D721Med (cell line): ENCODE results near the gene TSGA10.

ENCODE experiments used
- DNase-seq: peaks from one replicate; pipeline ENCODE4 v3.0.0; 2011; ENCODE audit warnings: low spot score; ENCODE audit not compliant: insufficient read length
- FAIRE-seq: peaks from 2 replicates; lab custom pipeline; 2011; peaks lifted over from hg19 to GRCh38; lab: Jason Lieb, UNC
- TF ChIP-seq, protein P1 (sequence below): IDR thresholded peaks from 2 replicates; pipeline ENCODE4 v1.5.1; 2012; ENCODE audit warnings: mild to moderate bottlenecking, control low read depth; ENCODE audit not compliant: insufficient read depth; ENCODE audit errors: missing control alignments

Gene TSGA10

DNA sequence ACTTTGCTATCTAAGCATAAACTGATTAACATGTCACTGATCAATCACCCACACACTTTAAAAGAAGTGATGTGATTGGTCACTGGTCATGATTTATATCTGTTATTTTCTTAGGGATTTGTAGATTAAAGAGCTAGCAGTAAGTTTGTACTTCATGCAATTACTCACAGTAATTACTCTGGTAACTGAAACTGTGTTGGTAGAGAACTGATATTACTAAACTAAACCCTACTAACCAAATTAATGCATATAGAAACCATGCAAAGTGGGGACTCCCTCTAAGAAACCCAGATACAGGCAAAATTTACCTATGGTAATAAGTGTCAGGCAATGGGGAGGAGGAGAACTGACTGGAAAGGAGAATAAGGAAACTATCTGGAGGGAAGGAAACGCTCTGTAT, 58.0 kb downstream of the TSGA10 start:
- TF ChIP-seq, protein P1, sequence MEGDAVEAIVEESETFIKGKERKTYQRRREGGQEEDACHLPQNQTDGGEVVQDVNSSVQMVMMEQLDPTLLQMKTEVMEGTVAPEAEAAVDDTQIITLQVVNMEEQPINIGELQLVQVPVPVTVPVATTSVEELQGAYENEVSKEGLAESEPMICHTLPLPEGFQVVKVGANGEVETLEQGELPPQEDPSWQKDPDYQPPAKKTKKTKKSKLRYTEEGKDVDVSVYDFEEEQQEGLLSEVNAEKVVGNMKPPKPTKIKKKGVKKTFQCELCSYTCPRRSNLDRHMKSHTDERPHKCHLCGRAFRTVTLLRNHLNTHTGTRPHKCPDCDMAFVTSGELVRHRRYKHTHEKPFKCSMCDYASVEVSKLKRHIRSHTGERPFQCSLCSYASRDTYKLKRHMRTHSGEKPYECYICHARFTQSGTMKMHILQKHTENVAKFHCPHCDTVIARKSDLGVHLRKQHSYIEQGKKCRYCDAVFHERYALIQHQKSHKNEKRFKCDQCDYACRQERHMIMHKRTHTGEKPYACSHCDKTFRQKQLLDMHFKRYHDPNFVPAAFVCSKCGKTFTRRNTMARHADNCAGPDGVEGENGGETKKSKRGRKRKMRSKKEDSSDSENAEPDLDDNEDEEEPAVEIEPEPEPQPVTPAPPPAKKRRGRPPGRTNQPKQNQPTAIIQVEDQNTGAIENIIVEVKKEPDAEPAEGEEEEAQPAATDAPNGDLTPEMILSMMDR: no peak
- DNase-seq: no peak
- FAIRE-seq: no peak

DNA sequence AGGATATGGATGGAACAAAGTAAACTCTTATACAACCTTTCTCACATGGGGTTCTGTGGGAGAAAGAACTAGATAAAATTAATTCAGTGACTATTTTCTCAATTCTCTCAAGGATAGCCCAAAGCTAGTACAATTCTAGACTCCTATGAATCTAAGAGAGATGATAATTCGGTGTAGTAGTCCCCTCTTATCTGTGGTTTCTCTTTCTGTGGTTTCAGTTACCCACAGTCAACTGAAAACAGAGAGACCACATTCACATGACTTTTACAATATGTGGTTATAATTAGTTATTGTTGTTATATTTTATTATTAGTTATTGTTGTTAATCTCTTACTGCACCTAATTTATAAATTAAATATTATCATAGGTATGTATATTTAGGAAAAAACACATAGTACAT, 66.7 kb downstream of the TSGA10 start:
- no peak for FAIRE-seq
- TF ChIP-seq, protein P1: no peak
- no peak for DNase-seq

DNA sequence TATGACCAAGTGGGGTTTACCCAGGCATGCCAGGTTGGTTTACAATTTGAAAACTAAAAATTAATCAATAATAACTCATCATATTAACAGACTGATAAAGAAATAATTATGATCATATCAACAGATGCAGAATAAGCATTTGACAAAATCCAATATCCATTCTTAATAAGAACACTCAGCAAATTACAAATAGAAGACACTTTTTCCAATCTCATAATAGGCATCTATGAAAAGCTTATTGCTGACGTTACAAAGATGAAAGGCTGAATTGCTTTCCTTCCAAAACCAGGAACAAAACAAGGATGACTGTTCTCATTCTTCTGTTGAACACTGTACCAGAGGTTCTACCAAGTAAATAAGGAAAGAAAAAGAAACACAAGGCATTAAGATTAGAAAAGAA, 68.4 kb downstream of the TSGA10 start:
- TF ChIP-seq, protein P1: no peak
- DNase-seq (no peak), FAIRE-seq (no peak)

DNA sequence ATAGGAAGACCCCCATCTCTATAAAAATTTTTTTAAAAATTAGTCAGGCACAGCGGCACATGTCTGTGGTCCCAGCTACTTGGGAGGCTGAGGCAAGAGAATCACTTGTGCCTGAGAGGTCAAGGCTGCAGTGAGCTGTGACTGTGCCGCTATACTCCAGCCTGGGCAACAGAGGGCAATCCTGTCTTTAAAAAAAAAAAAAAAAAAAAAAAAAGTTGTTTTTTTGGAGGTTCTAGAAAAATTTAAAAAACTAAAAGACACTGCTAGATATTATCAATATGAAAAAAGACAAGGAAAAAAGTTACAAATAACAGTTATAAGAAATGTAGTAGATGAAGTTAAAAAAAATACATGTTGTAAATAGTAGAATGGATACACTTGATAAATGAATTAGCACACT, 69.3 kb downstream of the TSGA10 start:
- TF ChIP-seq, protein P1: no peak
- DNase-seq (no peak), FAIRE-seq (no peak)

DNA sequence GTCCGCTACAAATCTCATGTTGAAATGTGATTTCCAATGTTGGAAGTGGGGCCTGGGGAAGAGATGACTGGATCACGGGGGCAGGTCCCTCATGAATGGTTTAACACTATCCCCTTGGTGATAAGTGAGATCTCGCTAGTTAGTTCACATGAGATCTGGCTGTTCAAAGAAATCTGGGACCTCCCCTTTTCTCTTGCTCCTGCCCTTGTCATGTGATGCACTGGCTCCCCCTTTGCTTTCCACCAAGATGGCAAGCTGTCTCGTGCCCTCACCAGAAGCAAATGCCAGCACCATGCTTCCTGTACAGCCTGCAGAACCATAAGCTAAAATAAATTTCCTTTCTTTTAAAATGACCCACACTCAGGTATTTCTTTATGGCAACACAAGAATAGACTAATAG, 70.5 kb downstream of the TSGA10 start:
- FAIRE-seq: no peak
- no peak for DNase-seq
- TF ChIP-seq, protein P1: no peak

DNA sequence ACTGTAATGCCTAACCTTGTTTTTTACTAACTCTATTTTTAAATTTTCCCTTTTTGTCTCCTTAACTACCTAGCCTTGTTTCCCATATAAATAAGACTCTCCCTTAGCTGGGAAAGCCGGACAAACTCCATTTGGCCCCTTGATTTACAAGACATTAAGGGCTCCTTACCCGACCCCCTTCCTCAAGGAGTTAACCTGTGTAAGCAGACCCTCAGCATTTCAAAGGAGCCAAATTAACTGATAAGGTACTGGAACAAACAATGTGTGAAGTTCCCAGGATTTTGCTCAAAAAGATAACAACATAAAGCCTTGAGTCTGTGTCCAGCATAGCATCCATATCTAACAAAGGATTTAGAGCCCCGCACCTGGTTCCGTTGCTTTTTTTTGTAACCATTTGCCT, 72.9 kb downstream of the TSGA10 start:
- TF ChIP-seq, protein P1: no peak
- FAIRE-seq (no peak), DNase-seq (no peak)

DNA sequence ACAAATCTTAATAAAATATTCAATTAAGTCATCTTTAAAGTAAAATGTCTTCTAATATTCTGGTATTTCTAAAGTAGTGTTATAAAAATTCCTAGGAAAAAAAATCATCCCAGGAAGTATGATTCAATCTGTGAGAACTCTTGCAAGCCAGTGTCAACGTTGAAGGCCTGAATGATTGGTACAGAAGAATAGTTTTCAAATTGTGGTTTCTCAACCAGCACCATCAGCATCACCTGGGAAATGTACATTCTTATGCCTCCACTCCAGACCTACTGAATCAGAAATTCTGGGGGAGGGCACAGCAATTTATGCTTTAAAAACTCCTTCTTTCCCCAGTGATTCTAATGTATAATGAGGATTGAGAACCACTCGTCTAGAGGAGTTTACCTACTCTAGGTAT, 75.5 kb downstream of the TSGA10 start:
- TF ChIP-seq, protein P1: no peak
- FAIRE-seq (no peak), DNase-seq (no peak)
